H1 (cell line): ENCODE measurements around the gene APOC4. TPM values are rescaled to one million over a fixed set of nuclear protein-coding genes. Genes with fewer than 3 reads are reported as not detected.

Experiments
- CTCF ChIA-PET: fragments of 300-600 bp; sonication (Branson Sonifier 250); formaldehyde crosslinking; loops from one replicate; lab custom pipeline; 2021; ENCODE audit not compliant: partially characterized antibody; lab: Charles Lee
- POLR2A ChIA-PET: fragments of 300-600 bp; sonication (Branson Sonifier 250); formaldehyde crosslinking; loops from one replicate; lab custom pipeline; 2021; ENCODE audit warnings: inconsistent platforms; ENCODE audit not compliant: partially characterized antibody; lab: Charles Lee
- DNase-seq, 2 experiments: peaks; one replicate each; pipeline versions ENCODE4 v3.0.0 to v3.0.0-alpha.2; 2010 to 2022; ENCODE audit warnings: low spot score in 2 of 2, low read depth in 1 of 2, mixed read lengths in 1 of 2
- FAIRE-seq: peaks from 2 replicates; lab custom pipeline; 2011; peaks lifted over from hg19 to GRCh38; lab: Jason Lieb, UNC
- H2AFZ ChIP-seq: 2 replicates; pipeline ENCODE4 v1.8.1; 2012; ENCODE audit warnings: low read length, inconsistent platforms
- H2AK5ac ChIP-seq: 2 replicates; pipeline ENCODE4 v1.6.1; 2013; ENCODE audit warnings: low read depth, low read length
- H2BK120ac ChIP-seq: replicated peaks from 2 replicates; pipeline ENCODE3; 2013; ENCODE audit warnings: low read depth, low read length, inconsistent platforms
- H2BK12ac ChIP-seq: 2 replicates; pipeline ENCODE4 v1.6.1; 2013; ENCODE audit warnings: low read depth, low read length
- H2BK15ac ChIP-seq: 2 replicates; pipeline ENCODE4 v1.6.1; 2013; ENCODE audit warnings: low read length
- H2BK20ac ChIP-seq: 2 replicates; pipeline ENCODE4 v1.6.1; 2013; ENCODE audit warnings: low read length
- H2BK5ac ChIP-seq: 2 replicates; pipeline ENCODE4 v1.6.1; 2013; ENCODE audit warnings: low read depth, low read length
- H3K14ac ChIP-seq: 2 replicates; pipeline ENCODE4 v1.6.1; 2013; ENCODE audit warnings: inconsistent platforms; ENCODE audit not compliant: insufficient read length
- H3K18ac ChIP-seq: 2 replicates; pipeline ENCODE4 v1.6.1; 2013; ENCODE audit warnings: low read length; ENCODE audit errors: extremely low read depth
- H3K23ac ChIP-seq: 2 replicates; pipeline ENCODE4 v1.6.1; 2013; ENCODE audit warnings: inconsistent platforms; ENCODE audit not compliant: insufficient read length
- H3K23me2 ChIP-seq: 2 replicates; pipeline ENCODE4 v1.6.1; 2013; ENCODE audit warnings: low read depth, low read length
- H3K27ac ChIP-seq: 2 replicates; pipeline ENCODE4 v1.6.1; 2011; ENCODE audit warnings: low read depth, low read length, inconsistent platforms
- H3K27me3 ChIP-seq, 4 experiments: replicated peaks in 1 of 4; 1 replicate in 1 of 4; 2 replicates in 3 of 4; pipeline versions ENCODE4 v1.6.1 to v1.8.1; 2011 to 2013; ENCODE audit warnings: low read length in 3 of 4, mild to moderate bottlenecking in 3 of 4, inconsistent platforms in 2 of 4, mixed read lengths in 2 of 4, moderate library complexity in 1 of 4; ENCODE audit not compliant: control insufficient read depth in 3 of 4, insufficient read depth in 3 of 4; ENCODE audit errors: extremely low read depth in 1 of 4
- H3K36me3 ChIP-seq, 4 experiments: 2 replicates each; pipeline versions ENCODE4 v1.6.1 to v1.8.1; 2011 to 2013; ENCODE audit warnings: mild to moderate bottlenecking in 4 of 4, low read length in 3 of 4, moderate library complexity in 2 of 4, control low read depth in 1 of 4, inconsistent platforms in 1 of 4; ENCODE audit not compliant: insufficient read depth in 4 of 4, control insufficient read depth in 2 of 4
- H3K4ac ChIP-seq: replicated peaks from 2 replicates; pipeline ENCODE3; 2013; ENCODE audit warnings: low read length, low read depth, mixed read lengths, inconsistent platforms; ENCODE audit not compliant: insufficient read length
- H3K4me1 ChIP-seq, 4 experiments: replicated peaks in 1 of 4; 1 replicate in 1 of 4; 2 replicates in 3 of 4; pipeline versions ENCODE4 v1.6.1 to v1.8.1; 2011 to 2013; ENCODE audit warnings: low read length in 3 of 4, inconsistent platforms in 2 of 4, mixed read lengths in 1 of 4; ENCODE audit not compliant: insufficient read depth in 4 of 4, control insufficient read depth in 3 of 4
- H3K4me2 ChIP-seq, 2 experiments: 2 replicates each; pipeline versions ENCODE4 v1.6.1 to v1.8.1; 2011 to 2013; ENCODE audit warnings: low read depth in 2 of 2, low read length in 2 of 2, control low read depth in 1 of 2, inconsistent platforms in 1 of 2, mild to moderate bottlenecking in 1 of 2; ENCODE audit not compliant: insufficient read depth in 1 of 2
- H3K4me3 ChIP-seq, 4 experiments: fragments of 200-600, 300-600 bp in 1 of 4; sonication (generic), shearing (Covaris generic), sonication (Bioruptor Twin) in 1 of 4; 2 replicates each; pipeline versions ENCODE4 v1.5.1 to v1.8.1; 2011 to 2016; ENCODE audit warnings: low read length in 4 of 4, low read depth in 3 of 4, control low read depth in 2 of 4, inconsistent platforms in 2 of 4, mild to moderate bottlenecking in 2 of 4, mixed read lengths in 1 of 4, moderate library complexity in 1 of 4; ENCODE audit not compliant: insufficient read depth in 2 of 4; ENCODE audit errors: extremely low read depth in 1 of 4
- H3K56ac ChIP-seq: replicated peaks from 2 replicates; pipeline ENCODE3; 2013; ENCODE audit warnings: low read depth, mild to moderate bottlenecking, mixed read lengths, low read length, inconsistent platforms; ENCODE audit not compliant: insufficient read length
- H3K79me1 ChIP-seq: 2 replicates; pipeline ENCODE4 v1.6.1; 2013; ENCODE audit warnings: low read depth, low read length, control low read depth
- H3K79me2 ChIP-seq, 2 experiments: 2 replicates each; pipeline versions ENCODE4 v1.6.1 to v1.8.1; 2012 to 2013; ENCODE audit warnings: low read length in 2 of 2, mild to moderate bottlenecking in 2 of 2, inconsistent platforms in 1 of 2; ENCODE audit not compliant: insufficient read depth in 2 of 2, control insufficient read depth in 1 of 2
- H3K9ac ChIP-seq, 4 experiments: replicated peaks in 1 of 4; 1 replicate in 1 of 4; 2 replicates in 3 of 4; pipeline versions ENCODE4 v1.6.1 to v1.8.1; 2011 to 2013; ENCODE audit warnings: low read depth in 3 of 4, low read length in 3 of 4, control low read depth in 2 of 4, mild to moderate bottlenecking in 2 of 4, moderate library complexity in 2 of 4, inconsistent platforms in 1 of 4; ENCODE audit errors: extremely low read depth in 1 of 4
- H3K9me3 ChIP-seq, 2 experiments: 2 replicates each; pipeline versions ENCODE4 v1.6.1 to v1.8.1; 2012 to 2013; ENCODE audit warnings: mild to moderate bottlenecking in 2 of 2, moderate library complexity in 2 of 2, control low read depth in 1 of 2, inconsistent platforms in 1 of 2, low read depth in 1 of 2, low read length in 1 of 2, mixed read lengths in 1 of 2; ENCODE audit not compliant: insufficient read depth in 2 of 2
- H4K20me1 ChIP-seq, 2 experiments: replicated peaks in 1 of 2; 2 replicates each; pipeline versions ENCODE3 to v1.8.1; 2011 to 2013; ENCODE audit warnings: inconsistent platforms in 2 of 2, low read length in 2 of 2, mild to moderate bottlenecking in 1 of 2; ENCODE audit not compliant: insufficient read depth in 2 of 2, control insufficient read depth in 1 of 2
- H4K5ac ChIP-seq: 2 replicates; pipeline ENCODE4 v1.6.1; 2013; ENCODE audit warnings: low read length, low read depth, mixed read lengths, inconsistent platforms; ENCODE audit not compliant: insufficient read length
- H4K8ac ChIP-seq: 2 replicates; pipeline ENCODE4 v1.8.0; 2013; ENCODE audit warnings: mild to moderate bottlenecking, moderate library complexity, low read length, inconsistent platforms; ENCODE audit not compliant: insufficient read depth; ENCODE audit errors: extremely low read depth
- H4K91ac ChIP-seq: replicated peaks from 2 replicates; pipeline ENCODE3; 2013; ENCODE audit warnings: low read length, mixed read lengths, inconsistent platforms; ENCODE audit not compliant: insufficient read length
- ATF3 ChIP-seq: IDR thresholded peaks from 2 replicates; pipeline ENCODE4 v1.6.1; 2011; ENCODE audit warnings: low read depth, mild to moderate bottlenecking, low read length; ENCODE audit not compliant: insufficient read depth
- CBX5 ChIP-seq: fragments of 300-800, 300-1000 bp; sonication (generic); IDR thresholded peaks from 2 replicates; pipeline ENCODE4 v1.7.1; 2016; ENCODE audit warnings: antibody characterized with exemption, low read length, low read depth
- CBX8 ChIP-seq: fragments of 300-800, 300-1000 bp; sonication (generic); IDR thresholded peaks from 2 replicates; pipeline ENCODE4 v1.7.1; 2016; ENCODE audit warnings: low read depth, low read length, borderline replicate concordance
- E2F6 ChIP-seq: IDR thresholded peaks from 2 replicates; pipeline ENCODE4 v1.6.1; 2012; ENCODE audit warnings: inconsistent platforms
- KDM4A ChIP-seq: IDR thresholded peaks from one replicate; pipeline ENCODE4 v1.7.1; 2012; ENCODE audit warnings: low read depth, mild to moderate bottlenecking, moderate library complexity, low read length, inconsistent platforms; ENCODE audit not compliant: severe bottlenecking
- MAFK ChIP-seq: IDR thresholded peaks from 2 replicates; pipeline ENCODE4 v1.6.1; 2012; ENCODE audit warnings: low read depth, mild to moderate bottlenecking, improper control_type of control experiment, low read length
- WGBS, 2 experiments: shearing (Covaris generic) in 1 of 2; methylation state at CpG; one replicate each; pipeline versions ENCODE4 v1.1.6 to v1.1.7; 2013 to 2015; ENCODE audit warnings: low lambda C conversion rate in 2 of 2, mixed read lengths in 2 of 2, inconsistent platforms in 1 of 2, low coverage in 1 of 2, missing lambda C conversion rate in 1 of 2; ENCODE audit not compliant: insufficient replicate concordance in 2 of 2, insufficient coverage in 1 of 2, insufficient read length in 1 of 2; ENCODE audit errors: extremely low coverage in 1 of 2, missing lambda C conversion rate in 1 of 2; 5-methylcytosine and 5-hydroxymethylcytosine counted together
- polyA plus RNA-seq, 7 experiments: library from polyadenylated mRNA; depleted of rRNA in 3 of 7; stranded (reverse) in 5 of 7; unstranded in 2 of 7; fragments of >200 nt in 5 of 7; fragments of 200-250 nt in 2 of 7; gene quantifications; 1 replicate in 5 of 7; 2 replicates in 1 of 7; 4 replicates in 1 of 7; pipeline versions ENCODE4 v1.2.1 to v1.2.3, GENCODE V29; 2011 to 2013; ENCODE audit warnings: missing spikeins in 2 of 7, mixed read lengths in 2 of 7
- total RNA-seq: library from RNA; stranded (reverse); fragmentation: NEBNext Ultra II Directional; extraction: Animal tissue kit (Norgen Biotek cat#: 25700); gene quantifications from 2 replicates; pipeline ENCODE4 v1.2.1, GENCODE V29; 2021

APOC4 gene
- total and polyA plus RNA-seq, 2 of the 8 experiments (the other 6 are each of a cell fraction or from before 2014, with no cell fraction given), result not detected

- 89% methylated on average over 5 of the region's 5 CpGs; no CpG with 5 or more reads in 1 of the 2 experiments for WGBS, 2 experiments
Observed at GRCh38 chr19:44948237-44948636, 6.2 kb downstream of the APOC4 start.

More at GRCh38 chr19:44948237-44948636, 6.2 kb downstream of the APOC4 start:
- H2BK5ac ChIP-seq, result no peak overlapping the region
- H2BK15ac ChIP-seq, result no peak overlapping the region
- no peak for FAIRE-seq
- H2BK120ac ChIP-seq, result no peak overlapping the region
- H3K4ac ChIP-seq, result no peak overlapping the region
- H4K91ac ChIP-seq, result no peak overlapping the region
- ChIA-PET POLR2A (interaction anchor here (0.8 to 11.6 kb wide), 4 partner anchors 11 to 44 kb away, joined by 3 to 121 read pairs (median 4); partner anchors contain the start of gene APOE), CTCF (interaction anchor here (0.8 to 8.3 kb wide), 3 partner anchors 10 to 99 kb away, joined by 3 to 201 read pairs (median 3); partner anchors contain the start of gene APOE)
- H2BK20ac ChIP-seq, result no peak overlapping the region
- no peaks in the 10 kb centered on the region for H3K23me2 ChIP-seq
- H3K14ac ChIP-seq, result no peak overlapping the region
- no peak overlapping the region for H3K4me3 ChIP-seq
- no peak overlapping the region for H4K5ac ChIP-seq
- TF ChIP-seq CBX5 (no peak), ATF3 (no peak), E2F6 (no peak), KDM4A (no peak), MAFK (no peak), CBX8 (no peak)
- DNase-seq, result no peak
- H3K9me3 ChIP-seq, result no peaks in the 10 kb centered on the region
- no peaks in the 10 kb centered on the region for H4K20me1 ChIP-seq
- no peaks in the 10 kb centered on the region for H3K79me2 ChIP-seq
- H3K4me1 ChIP-seq, result no peaks in the 10 kb centered on the region; a peak in 1 of 7 replicates
- H2AFZ ChIP-seq, result no peak overlapping the region
- H3K9ac ChIP-seq, result no peak overlapping the region
- no peak overlapping the region for H2BK12ac ChIP-seq
- H3K56ac ChIP-seq, result no peak overlapping the region
- no peak overlapping the region for H3K18ac ChIP-seq
- H3K4me2 ChIP-seq, result no peak overlapping the region
- H4K8ac ChIP-seq, result no peak overlapping the region
- H2AK5ac ChIP-seq, result no peak overlapping the region
- H3K27ac ChIP-seq, result no peak overlapping the region
- no peaks in the 10 kb centered on the region for H3K36me3 ChIP-seq
- no peak overlapping the region for H3K23ac ChIP-seq
- no peaks in the 10 kb centered on the region for H3K79me1 ChIP-seq
- H3K27me3 ChIP-seq, result no peaks in the 10 kb centered on the region
